Thyroid gland (tissue), 4 donors: ENCODE measurements around the gene POLN. TPM values are rescaled to one million over a fixed set of nuclear protein-coding genes. Genes with fewer than 3 reads are reported as not detected.
"Not testable (repeated sequence)": the region's sequence is repeated elsewhere in the genome, so short reads cannot be mapped to it uniquely, and the experiment has no call there.

Source experiments
- DNase-seq, 2 donors: peaks; one replicate each; pipeline ENCODE4 v3.0.0-alpha.2; 2019
- H3K27ac ChIP-seq, 3 donors: fragments of 200-600 bp; sonication (generic); 1 replicate in 2 of 3; 2 replicates in 1 of 3; pipeline ENCODE4 v1.5.1; 2016 to 2019; ENCODE audit warnings: mild to moderate bottlenecking in 1 of 3, moderate library complexity in 1 of 3
- H3K27me3 ChIP-seq: fragments of 200-600 bp; sonication (generic); one replicate; pipeline ENCODE4 v1.5.1; 2019
- H3K36me3 ChIP-seq, 2 donors: fragments of 200-600 bp; sonication (generic); one replicate each; pipeline ENCODE4 v1.5.1; 2016 to 2019
- H3K4me1 ChIP-seq, 2 donors: fragments of 200-600 bp; sonication (generic); one replicate each; pipeline ENCODE4 v1.5.1; 2017 to 2019
- H3K4me3 ChIP-seq, 3 donors: fragments of 200-600 bp; sonication (generic); replicated peaks in 1 of 3; 1 replicate in 2 of 3; 2 replicates in 1 of 3; pipeline ENCODE4 v1.5.1; 2016; ENCODE audit warnings: mild to moderate bottlenecking in 1 of 3
- H3K9me3 ChIP-seq: fragments of 200-600 bp; sonication (generic); one replicate; pipeline ENCODE4 v1.5.1; 2017
- POLR2A ChIP-seq, 2 donors: fragments of 450-650 bp; IDR thresholded peaks; one replicate each; pipeline ENCODE4 v1.6.1; 2017; ENCODE audit warnings: antibody characterized with exemption in 2 of 2, mild to moderate bottlenecking in 2 of 2, moderate library complexity in 1 of 2
- WGBS, 2 donors: methylation state at CpG; one replicate each; pipeline ENCODE4 v1.1.5; 2017; 5-methylcytosine and 5-hydroxymethylcytosine counted together
- intact Hi-C: fragments of 100-400 bp; cut with DNase I; formaldehyde crosslinking; loops from one replicate; pipeline ENCODE4 v1.15.1; 2023
- total RNA-seq, 4 donors: library from RNA; depleted of rRNA; stranded (reverse); fragments of >200 nt; gene quantifications; one replicate each; pipeline ENCODE4 v1.2.3, GENCODE V29; 2016
- TF ChIP-seq, protein P1 (sequence below), 6 experiments: fragments of 200-600 bp in 3 of 6; fragments of 450-650 bp in 3 of 6; sonication (generic) in 3 of 6; IDR thresholded peaks; one replicate each; pipeline ENCODE4 v1.5.1; 2016 to 2019; ENCODE audit warnings: antibody characterized with exemption in 6 of 6, mild to moderate bottlenecking in 2 of 6, inconsistent platforms in 1 of 6, moderate library complexity in 1 of 6

POLN gene
- total RNA-seq, 4 donors from 2014 or later, result 1.5 to 5.4 (median 3.0) TPM

DNA sequence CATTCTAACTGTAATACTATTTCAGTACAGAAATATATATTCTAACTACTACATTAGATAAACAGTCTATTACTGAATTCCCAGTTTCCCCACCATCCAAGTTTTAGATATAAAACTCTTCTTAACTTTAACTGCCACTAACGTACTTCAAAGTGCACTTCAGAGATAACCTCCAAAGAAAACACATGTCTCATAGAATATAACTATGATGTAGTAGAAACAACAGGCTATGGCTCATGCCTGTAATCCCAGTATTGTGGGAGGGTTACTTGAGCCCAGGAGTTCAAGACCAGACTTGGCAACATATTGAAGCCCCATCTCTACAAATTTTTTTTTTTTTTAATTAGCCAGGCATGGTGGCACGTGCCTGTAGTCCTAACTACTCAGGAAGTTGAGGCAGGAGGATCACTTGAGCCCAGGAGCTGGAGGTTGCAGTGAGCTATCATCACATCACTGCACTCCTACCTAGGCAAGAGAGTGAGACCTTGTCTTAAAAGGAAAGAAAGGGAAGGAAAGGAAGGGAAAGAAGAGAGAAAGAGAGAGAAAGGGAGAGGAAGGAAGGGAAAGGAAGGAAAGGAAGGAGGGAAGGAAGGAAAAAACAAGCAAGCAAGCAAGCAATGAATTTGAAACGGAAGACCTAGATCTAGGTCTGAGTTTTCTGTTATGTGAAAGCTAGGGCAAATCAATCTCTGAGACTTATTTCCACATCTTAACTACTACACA, 4.8 kb downstream of the POLN start:
- Histone ChIP-seq H3K4me3 (no peak overlapping the region), H3K27ac (no peak overlapping the region), H3K9me3 (no peaks in the 10 kb centered on the region), H3K27me3 (no peaks in the 10 kb centered on the region), H3K4me1 (peaks cover 12 to 24% of the 10 kb centered on the region in 2 donors), H3K36me3 (no peaks in the 10 kb centered on the region)
- intact Hi-C loops, result no loop called here
- 42 to 66% methylated on average over 3 of the region's 3 CpGs for WGBS, 2 donors
- DNase-seq, result no peak
- no peak for TF ChIP-seq POLR2A (IDR thresholded peaks at IDR 0.05)
- TF ChIP-seq, protein P1, sequence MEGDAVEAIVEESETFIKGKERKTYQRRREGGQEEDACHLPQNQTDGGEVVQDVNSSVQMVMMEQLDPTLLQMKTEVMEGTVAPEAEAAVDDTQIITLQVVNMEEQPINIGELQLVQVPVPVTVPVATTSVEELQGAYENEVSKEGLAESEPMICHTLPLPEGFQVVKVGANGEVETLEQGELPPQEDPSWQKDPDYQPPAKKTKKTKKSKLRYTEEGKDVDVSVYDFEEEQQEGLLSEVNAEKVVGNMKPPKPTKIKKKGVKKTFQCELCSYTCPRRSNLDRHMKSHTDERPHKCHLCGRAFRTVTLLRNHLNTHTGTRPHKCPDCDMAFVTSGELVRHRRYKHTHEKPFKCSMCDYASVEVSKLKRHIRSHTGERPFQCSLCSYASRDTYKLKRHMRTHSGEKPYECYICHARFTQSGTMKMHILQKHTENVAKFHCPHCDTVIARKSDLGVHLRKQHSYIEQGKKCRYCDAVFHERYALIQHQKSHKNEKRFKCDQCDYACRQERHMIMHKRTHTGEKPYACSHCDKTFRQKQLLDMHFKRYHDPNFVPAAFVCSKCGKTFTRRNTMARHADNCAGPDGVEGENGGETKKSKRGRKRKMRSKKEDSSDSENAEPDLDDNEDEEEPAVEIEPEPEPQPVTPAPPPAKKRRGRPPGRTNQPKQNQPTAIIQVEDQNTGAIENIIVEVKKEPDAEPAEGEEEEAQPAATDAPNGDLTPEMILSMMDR (IDR thresholded peaks at IDR 0.05), result no peak

- Histone ChIP-seq H3K4me1 (no peaks in the 10 kb centered on the region), H3K27ac (no peak overlapping the region), H3K36me3 (no peaks in the 10 kb centered on the region), H3K4me3 (no peak overlapping the region), H3K27me3 (no peaks in the 10 kb centered on the region), H3K9me3 (no peaks in the 10 kb centered on the region)
- 97 to 98% methylated on average over 6 of the region's 6 CpGs for WGBS, 2 donors
- intact Hi-C loops, result no loop called here
- TF ChIP-seq POLR2A (IDR thresholded peaks at IDR 0.05), result no peak
- TF ChIP-seq, protein P1 (IDR thresholded peaks at IDR 0.05), result no peak
- no peak for DNase-seq
These were observed 10.8 kb downstream of the POLN start for GRCh38 chr4:2231082-2231481.

GRCh38 chr4:2226261-2226660, 15.7 kb downstream of the POLN start:
- TF ChIP-seq, protein P1 (IDR thresholded peaks at IDR 0.05), result no peak
- TF ChIP-seq POLR2A (IDR thresholded peaks at IDR 0.05), result no peak
- 85 to 86% methylated on average over 2 of the region's 2 CpGs for WGBS, 2 donors
- no peak overlapping the region for H3K27ac ChIP-seq
- H3K4me1 ChIP-seq, result no peaks in the 10 kb centered on the region
- no peaks in the 10 kb centered on the region for H3K9me3 ChIP-seq
- H3K27me3 ChIP-seq, result no peaks in the 10 kb centered on the region
- intact Hi-C loops, result loop anchor here (10.0 kb wide), 1 partner anchor 199 kb away; no protein-coding TSS in a partner anchor
- DNase-seq, result no peak
- H3K4me3 ChIP-seq, result no peak overlapping the region
- H3K36me3 ChIP-seq, result no peaks in the 10 kb centered on the region

GRCh38 chr4:2222838-2223237, 19.1 kb downstream of the POLN start:
- intact Hi-C loops, result loop anchor here (10.0 kb wide), 1 partner anchor 202 kb away; no protein-coding TSS in a partner anchor
- no peaks in the 10 kb centered on the region for H3K36me3 ChIP-seq
- 92 to 93% methylated on average over 2 of the region's 2 CpGs for WGBS, 2 donors
- DNase-seq, result no peak
- H3K4me3 ChIP-seq, result no peak overlapping the region
- peaks cover 0 to 4% of the 10 kb centered on the region in 2 donors for H3K4me1 ChIP-seq
- H3K9me3 ChIP-seq, result no peaks in the 10 kb centered on the region
- H3K27ac ChIP-seq, result no peak overlapping the region
- TF ChIP-seq POLR2A (IDR thresholded peaks at IDR 0.05), result no peak
- TF ChIP-seq, protein P1 (IDR thresholded peaks at IDR 0.05), result no peak
- no peaks in the 10 kb centered on the region for H3K27me3 ChIP-seq

DNA sequence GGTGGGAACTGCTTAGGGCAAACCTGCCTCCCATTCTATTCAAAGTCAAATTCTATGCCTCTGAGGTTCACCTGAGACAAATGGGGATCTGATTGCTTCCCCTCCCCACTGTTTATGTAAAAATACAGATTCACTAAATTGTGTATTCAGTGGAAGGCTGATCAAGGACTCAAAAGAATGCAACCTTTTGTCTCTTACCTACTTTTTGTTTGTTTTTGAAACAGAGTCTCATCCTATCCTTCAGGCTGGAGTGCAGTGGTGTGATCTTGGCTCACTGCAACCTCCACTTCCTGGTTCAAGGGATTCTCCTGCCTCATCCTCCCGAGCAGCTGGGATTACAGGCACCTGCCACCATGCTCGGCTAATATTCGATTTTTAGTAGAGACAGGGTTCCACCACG, 20.5 kb downstream of the POLN start:
- not testable (repeated sequence) for H3K27ac ChIP-seq, DNase-seq, H3K27me3 ChIP-seq, H3K36me3 ChIP-seq, H3K4me3 ChIP-seq, H3K9me3 ChIP-seq, H3K4me1 ChIP-seq
- intact Hi-C loops, result loop anchor here (10.0 kb wide), 1 partner anchor 203 kb away; no protein-coding TSS in a partner anchor
- 58 to 71% methylated on average over 4 of the region's 4 CpGs for WGBS, 2 donors
